HG03060 (cell line): Measurements from ENCODE around the gene NEDD4.
"Not testable (repeated sequence)": the region's sequence is repeated elsewhere in the genome, so short reads cannot be mapped to it uniquely, and the experiment has no call there.

Experiments used
- ATAC-seq: cut with Tn5 transposase; IDR thresholded peaks from one replicate; pipeline ENCODE4 v1.9.1; 2021; ENCODE audit warnings: low read depth, moderate number of reproducible peaks; ENCODE audit not compliant: unreplicated experiment

The NEDD4 gene

GRCh38 chr15:55791551-55792400 is 201.6 kb downstream of the NEDD4 start:
- no peak for ATAC-seq

GRCh38 chr15:55789066-55789660 is 204.2 kb downstream of the NEDD4 start:
- no peak for ATAC-seq

- ATAC-seq: no peak
Measured at GRCh38 chr15:55786341-55786740, 207.1 kb downstream of the NEDD4 start.

- ATAC-seq: not testable (repeated sequence)
Measured at GRCh38 chr15:55785593-55785992, 207.8 kb downstream of the NEDD4 start.

- no peak for ATAC-seq
Measured at GRCh38 chr15:55784286-55784685, 209.1 kb downstream of the NEDD4 start.

DNA sequence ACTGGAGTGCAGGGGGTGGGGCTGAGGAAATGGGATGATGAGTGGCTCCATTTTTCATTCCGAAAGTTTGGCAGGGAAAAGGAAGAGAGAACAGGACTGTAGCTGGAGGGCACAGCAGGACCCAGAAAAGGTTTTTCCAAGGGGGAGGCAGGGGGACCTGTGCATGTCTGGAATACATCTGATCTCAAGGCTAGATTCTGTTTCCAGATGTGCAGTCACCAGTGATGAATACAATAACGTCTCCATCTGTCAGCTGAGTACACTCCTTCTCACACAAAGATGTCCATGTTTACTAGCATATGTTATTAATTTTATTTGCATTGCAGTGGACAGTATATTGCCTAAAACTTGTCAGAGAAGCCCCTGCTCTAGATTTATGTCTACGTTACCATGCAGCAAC is 210.5 kb downstream of the NEDD4 start:
- no peak for ATAC-seq

DNA sequence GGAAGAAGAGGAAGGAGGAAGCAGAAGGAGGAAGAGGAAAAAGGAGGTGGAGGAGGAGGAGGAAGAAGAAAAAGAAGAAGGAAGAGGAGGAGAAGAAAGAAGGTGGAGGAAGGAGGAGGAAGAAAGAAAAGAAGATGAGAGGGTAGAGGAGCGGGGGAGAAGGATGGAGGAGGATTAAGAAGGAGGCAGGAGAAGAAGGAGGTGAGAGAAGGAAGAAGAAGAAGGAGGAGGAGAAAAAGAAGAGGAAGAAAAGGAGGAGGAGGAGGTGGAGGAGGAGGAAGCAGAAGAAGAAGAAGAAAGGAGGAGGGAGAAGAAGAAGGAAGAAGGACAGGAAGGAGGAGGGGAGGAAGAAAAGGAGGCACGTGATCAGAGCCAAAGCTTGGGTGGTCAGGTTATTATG is 213.1 kb downstream of the NEDD4 start:
- ATAC-seq: no peak

GRCh38 chr15:55778932-55779331 is 214.5 kb downstream of the NEDD4 start:
- no peak for ATAC-seq
